ENCODE results near the gene MTARC1. TPM values are rescaled to one million over a fixed set of nuclear protein-coding genes. Genes with fewer than 3 reads are reported as not detected.

Gene MTARC1
- total RNA-seq, 2 experiments from 2014 or later, result not detected

DNA sequence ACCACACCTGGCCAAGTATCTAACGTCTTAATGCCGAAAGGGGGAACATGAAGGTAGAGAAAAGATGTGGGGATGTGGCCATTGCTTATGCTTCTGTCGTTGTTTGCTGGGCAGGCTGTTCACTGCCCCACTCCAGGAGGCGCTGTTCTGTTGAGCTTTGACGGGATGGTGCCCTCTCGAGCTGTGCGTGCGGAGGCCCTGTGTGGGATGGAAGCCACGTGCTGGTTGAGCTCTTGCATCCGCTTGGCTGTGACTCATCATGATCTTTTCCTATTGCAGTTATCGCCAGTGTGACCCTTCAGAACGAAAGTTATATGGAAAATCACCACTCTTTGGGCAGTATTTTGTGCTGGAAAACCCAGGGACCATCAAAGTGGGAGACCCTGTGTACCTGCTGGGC is 26.3 kb downstream of the MTARC1 start:
- no peak for DNase-seq
- no peak overlapping the region for H3K27ac Mint-ChIP-seq
- H3K9me3 Mint-ChIP-seq, result no peaks in the 10 kb centered on the region
- no peak overlapping the region for H3K4me3 Mint-ChIP-seq
- CTCF ChIA-PET, result interaction anchor here (0.7 kb wide), 1 partner anchor 17 kb away, joined by 3 read pairs; no protein-coding TSS in a partner anchor
- POLR2A ChIA-PET, result no interaction called here
- peaks cover 8% of the 10 kb centered on the region for H3K4me1 Mint-ChIP-seq
- H3K27me3 Mint-ChIP-seq, result peaks cover 4% of the 10 kb centered on the region
- no peaks in the 10 kb centered on the region for H3K36me3 Mint-ChIP-seq (ENCODE audit: low read depth)

DNA sequence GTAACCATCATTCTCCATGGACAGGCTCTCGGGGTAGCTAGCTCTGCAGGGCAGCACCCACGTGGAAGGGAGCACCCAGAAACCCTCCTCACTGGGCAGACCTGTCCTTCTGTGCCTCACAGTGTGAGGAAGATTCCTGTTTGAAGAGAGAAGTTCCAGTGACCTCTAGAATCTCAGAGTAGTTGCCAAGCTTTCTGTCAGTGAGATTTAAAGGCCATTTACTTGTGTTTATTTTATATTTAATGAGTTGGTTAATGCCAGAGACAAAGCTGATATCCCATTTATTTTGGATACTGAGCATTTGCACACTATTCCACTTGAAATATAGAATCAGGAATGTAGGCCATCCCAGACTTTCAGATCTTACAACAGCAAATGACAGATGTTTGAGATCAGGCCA is 28.7 kb downstream of the MTARC1 start:
- Mint-ChIP-seq H3K4me1 (peaks cover 4% of the 10 kb centered on the region), H3K27me3 (peaks cover 4% of the 10 kb centered on the region), H3K9me3 (no peaks in the 10 kb centered on the region), H3K36me3 (ENCODE audit: low read depth) (no peaks in the 10 kb centered on the region), H3K27ac (no peak overlapping the region), H3K4me3 (no peak overlapping the region)
- CTCF ChIA-PET, result no interaction called here
- POLR2A ChIA-PET, result no interaction called here
- DNase-seq, result no peak

DNA sequence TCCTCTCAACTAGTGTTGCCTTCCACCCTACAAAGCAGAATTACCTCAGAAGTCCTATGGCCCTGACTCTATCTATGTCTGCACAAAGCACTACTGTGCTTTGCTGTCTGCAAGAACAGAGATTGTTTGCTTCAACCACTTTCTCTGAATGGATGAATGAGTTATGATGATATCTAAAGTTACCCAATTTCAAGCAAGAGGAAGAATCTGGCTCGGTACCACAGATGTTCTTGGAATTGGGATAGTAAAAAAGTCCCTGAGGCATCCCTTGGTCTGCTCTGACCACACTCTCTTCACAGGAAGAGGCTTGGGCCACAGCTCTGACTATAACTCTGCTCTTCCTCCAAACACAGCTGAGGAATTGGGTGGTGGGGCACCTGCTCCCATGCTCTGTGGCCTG is 31.2 kb downstream of the MTARC1 start:
- Mint-ChIP-seq H3K27me3 (peaks cover 5% of the 10 kb centered on the region), H3K36me3 (ENCODE audit: low read depth) (no peaks in the 10 kb centered on the region), H3K4me3 (no peak overlapping the region), H3K9me3 (no peaks in the 10 kb centered on the region), H3K4me1 (no peaks in the 10 kb centered on the region), H3K27ac (no peak overlapping the region)
- DNase-seq, result no peak
- ChIA-PET POLR2A (no interaction called here), CTCF (no interaction called here)

DNA sequence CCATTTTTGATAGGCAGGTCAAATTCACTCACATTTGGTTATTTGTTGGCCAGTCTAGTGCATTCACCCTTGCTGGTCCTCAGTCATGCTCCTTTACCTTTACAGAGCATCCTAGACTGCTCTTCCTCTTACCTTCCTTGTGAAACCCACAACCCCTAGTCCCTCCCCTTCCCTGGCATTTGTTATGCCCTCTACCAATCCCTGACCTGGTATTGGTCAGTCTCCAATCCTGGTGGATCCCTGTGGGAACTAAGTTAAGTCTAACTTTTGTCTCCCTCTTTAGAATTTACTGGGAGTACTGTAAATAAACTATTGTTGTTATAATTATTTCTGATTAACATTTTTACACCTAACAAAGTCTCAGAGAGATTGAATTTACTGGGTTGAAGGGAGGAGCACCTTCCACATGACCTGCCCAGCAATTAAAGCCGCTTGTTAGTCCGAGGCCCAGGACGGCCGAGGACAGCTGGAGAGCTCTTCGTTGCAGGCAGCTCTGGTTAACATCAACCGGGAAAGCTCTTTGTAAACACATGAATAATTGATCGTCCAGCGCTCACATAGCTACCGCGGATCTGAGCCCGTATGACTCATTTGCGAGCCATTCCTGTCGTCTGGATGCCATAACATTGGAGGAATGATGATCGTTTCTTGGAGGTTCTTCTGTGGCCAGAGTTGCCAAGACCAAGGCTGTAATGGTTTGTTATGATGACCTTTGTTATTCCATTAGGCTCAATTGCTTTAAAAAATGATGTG is 31.9 kb downstream of the MTARC1 start:
- Mint-ChIP-seq H3K36me3 (ENCODE audit: low read depth) (no peaks in the 10 kb centered on the region), H3K27me3 (peaks cover 5% of the 10 kb centered on the region), H3K4me1 (no peaks in the 10 kb centered on the region), H3K27ac (no peak overlapping the region), H3K9me3 (no peaks in the 10 kb centered on the region), H3K4me3 (no peak overlapping the region)
- CTCF ChIA-PET, result no interaction called here
- POLR2A ChIA-PET, result no interaction called here
- DNase-seq, result no peak

DNA sequence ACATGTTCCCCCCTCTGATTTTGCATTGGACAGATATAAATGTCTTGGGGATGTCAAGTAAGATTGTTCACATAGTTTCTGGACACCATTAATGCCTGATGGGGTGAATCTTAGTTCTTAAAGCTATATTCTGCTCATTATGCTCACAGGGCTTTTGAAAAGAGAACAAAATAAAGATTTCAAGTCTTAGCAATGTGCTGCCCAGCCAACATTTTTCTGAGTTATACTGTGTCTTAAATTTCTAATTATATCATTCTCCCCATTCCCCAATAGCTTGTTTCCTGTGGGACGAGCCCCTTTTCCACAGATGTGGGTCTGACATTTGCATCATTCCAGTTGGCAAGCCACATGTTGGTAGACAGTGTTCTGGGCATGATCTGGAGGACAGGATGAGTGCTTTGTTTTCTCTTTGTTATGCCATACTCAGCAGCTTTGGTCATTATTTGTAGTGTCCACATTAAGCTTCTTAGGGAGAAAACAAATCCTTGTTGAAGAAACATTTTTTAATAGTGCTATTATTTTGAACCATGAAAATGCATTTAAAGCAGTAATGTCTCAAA is 32.8 kb downstream of the MTARC1 start:
- CTCF ChIA-PET, result no interaction called here
- POLR2A ChIA-PET, result no interaction called here
- Mint-ChIP-seq H3K36me3 (ENCODE audit: low read depth) (no peaks in the 10 kb centered on the region), H3K9me3 (no peaks in the 10 kb centered on the region), H3K4me1 (no peaks in the 10 kb centered on the region), H3K27me3 (peaks cover 3% of the 10 kb centered on the region), H3K4me3 (no peak overlapping the region), H3K27ac (no peak overlapping the region)
- DNase-seq, result no peak

DNA sequence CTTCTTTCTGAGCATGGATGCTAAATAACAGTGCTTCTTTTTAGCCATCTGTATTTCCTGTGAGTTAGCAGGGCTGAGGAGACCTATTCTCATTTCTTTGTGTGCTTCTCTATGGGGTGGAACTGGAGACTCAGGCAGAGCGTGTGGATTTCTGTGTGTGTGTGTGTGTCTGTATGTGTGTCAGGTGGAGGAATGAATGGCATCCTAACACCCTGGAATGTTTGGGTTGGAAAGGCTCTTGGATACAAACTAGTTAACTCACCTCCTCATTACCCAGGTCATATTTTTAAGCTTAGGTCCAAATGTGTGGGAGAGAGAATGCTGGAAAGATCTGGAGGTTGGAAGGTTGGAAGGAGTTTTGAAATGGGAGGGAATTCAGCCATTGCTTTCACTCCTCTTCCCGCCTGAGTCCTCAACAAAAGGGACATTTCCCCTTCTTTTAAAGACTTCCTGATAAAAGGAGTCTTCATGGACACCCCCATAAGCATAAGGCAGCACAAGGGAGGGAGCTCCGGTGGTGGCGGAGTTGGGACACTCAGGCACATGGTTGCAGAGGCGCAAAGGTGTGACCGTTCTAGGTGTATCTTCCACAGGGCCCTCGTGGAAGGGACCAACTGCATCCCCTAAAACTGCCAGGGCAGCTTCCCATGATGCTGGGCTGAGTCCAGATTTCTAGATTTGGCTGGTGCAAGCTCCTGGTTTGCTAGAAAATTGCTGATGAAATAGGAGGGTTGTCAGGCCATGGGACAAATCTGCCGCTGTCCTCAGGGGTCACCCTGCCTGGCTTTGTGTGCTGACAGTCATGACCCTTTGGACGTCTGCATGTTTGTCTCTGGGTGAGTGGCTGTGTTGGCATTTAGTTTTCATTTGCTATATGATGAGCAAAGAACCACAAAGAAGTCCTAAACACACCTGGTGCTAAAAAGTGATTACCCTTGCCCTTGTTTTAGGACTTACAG is 37.6 kb downstream of the MTARC1 start:
- CTCF ChIA-PET, result no interaction called here
- Mint-ChIP-seq H3K9me3 (no peaks in the 10 kb centered on the region), H3K36me3 (ENCODE audit: low read depth) (no peaks in the 10 kb centered on the region), H3K27ac (no peak overlapping the region), H3K4me3 (no peak overlapping the region), H3K27me3 (peaks cover 10% of the 10 kb centered on the region), H3K4me1 (no peaks in the 10 kb centered on the region)
- POLR2A ChIA-PET, result no interaction called here
- DNase-seq, result no peak

DNA sequence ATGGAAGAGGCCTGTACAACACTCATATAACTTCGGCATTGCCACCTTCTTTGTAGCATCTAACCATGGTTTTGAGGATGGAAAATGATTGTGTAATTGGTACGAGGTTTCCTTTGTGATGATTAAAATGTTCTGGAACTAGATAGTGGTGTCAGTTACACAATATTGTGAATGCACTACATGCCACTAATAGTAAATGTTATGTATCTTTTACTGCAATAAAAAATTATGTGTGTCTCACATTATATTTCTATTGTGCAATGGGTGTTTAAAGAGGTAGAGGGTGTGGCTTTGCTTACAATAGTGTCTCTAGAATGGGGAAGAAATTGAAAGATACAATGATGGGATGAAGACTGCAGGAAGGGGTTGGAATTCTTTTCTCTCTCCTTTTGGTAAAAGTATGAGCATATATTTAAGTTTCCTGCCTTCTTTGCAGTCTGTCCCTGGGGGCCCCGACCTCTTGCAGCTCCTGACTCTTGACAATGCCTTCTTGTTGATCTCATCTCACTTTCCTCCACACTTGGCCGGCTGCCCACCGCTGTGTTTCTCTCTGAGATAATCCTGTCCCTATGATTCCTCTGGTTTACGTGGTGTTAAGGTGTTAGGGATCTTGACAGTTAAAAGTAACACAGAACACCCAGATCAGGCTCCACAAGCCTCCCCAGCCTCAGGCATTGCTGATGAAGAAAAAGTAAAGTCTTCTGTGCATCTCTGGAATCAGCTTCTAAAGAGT is 39.3 kb downstream of the MTARC1 start:
- no peak overlapping the region for H3K4me3 Mint-ChIP-seq
- no peaks in the 10 kb centered on the region for H3K36me3 Mint-ChIP-seq (ENCODE audit: low read depth)
- H3K9me3 Mint-ChIP-seq, result no peaks in the 10 kb centered on the region
- DNase-seq, result no peak
- H3K27me3 Mint-ChIP-seq, result peaks cover 12% of the 10 kb centered on the region
- POLR2A ChIA-PET, result no interaction called here
- CTCF ChIA-PET, result no interaction called here
- no peak overlapping the region for H3K27ac Mint-ChIP-seq
- no peaks in the 10 kb centered on the region for H3K4me1 Mint-ChIP-seq

DNA sequence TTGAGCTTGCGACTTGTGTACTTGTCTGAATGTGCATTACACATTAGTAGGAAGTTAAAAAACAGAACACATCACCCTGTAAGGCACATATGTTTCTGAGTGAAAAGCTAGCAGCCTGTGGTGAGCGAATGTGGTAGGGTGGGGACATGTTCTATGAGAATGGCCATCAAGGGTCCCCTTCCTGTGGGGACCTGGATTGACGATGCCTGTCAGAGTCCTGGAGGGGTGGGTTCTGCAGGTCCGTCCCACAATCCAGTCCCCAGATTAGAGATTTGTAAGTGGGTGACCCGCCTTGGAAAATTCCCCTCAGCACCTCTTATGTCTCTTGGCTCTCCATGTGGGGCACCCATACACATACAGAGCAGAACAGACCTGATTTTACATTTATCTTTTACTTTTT is 40.0 kb downstream of the MTARC1 start:
- Mint-ChIP-seq H3K9me3 (no peaks in the 10 kb centered on the region), H3K4me3 (no peak overlapping the region), H3K27me3 (peaks cover 12% of the 10 kb centered on the region), H3K27ac (no peak overlapping the region), H3K4me1 (no peaks in the 10 kb centered on the region), H3K36me3 (ENCODE audit: low read depth) (no peaks in the 10 kb centered on the region)
- CTCF ChIA-PET, result no interaction called here
- POLR2A ChIA-PET, result no interaction called here
- DNase-seq, result no peak

DNA sequence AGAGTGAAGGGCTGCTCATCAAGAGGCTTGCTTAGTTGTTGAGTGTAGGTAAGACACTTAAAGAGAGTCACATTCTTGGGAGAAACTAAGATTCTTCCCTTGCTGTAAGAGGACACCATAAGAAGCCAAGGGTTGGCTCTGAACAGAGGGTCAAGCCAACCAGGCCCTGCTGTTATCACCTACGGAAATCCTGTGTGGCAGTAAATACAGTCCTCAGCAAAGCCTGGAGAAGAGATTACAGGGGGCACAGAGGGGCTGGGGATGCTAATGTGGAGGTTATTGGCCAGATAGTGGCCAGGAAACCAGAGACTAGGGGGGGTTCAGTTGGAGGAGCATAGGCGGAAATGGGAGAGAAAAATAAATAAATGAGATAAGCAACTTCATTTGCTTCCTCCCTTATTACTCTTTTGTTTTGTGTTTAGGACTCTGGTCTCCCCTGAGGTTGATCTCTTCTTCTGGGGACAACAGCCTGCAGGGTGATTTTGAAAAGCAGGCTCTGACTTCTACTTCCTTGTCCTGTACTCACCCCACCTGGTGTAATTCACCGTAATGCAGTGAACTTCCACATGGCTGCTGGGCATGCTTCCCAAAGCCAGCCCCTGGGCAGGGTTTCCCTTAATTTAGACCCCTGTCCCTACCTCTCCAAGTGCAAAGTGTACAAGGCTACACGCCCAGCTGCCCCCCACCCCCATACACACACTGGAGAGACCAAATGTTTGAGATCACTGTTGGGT is 40.9 kb downstream of the MTARC1 start:
- no peaks in the 10 kb centered on the region for H3K9me3 Mint-ChIP-seq
- no peak overlapping the region for H3K27ac Mint-ChIP-seq
- no peaks in the 10 kb centered on the region for H3K36me3 Mint-ChIP-seq (ENCODE audit: low read depth)
- no peak overlapping the region for H3K4me3 Mint-ChIP-seq
- ChIA-PET CTCF (no interaction called here), POLR2A (no interaction called here)
- H3K4me1 Mint-ChIP-seq, result no peaks in the 10 kb centered on the region
- H3K27me3 Mint-ChIP-seq, result peaks cover 8% of the 10 kb centered on the region
- DNase-seq, result no peak

DNA sequence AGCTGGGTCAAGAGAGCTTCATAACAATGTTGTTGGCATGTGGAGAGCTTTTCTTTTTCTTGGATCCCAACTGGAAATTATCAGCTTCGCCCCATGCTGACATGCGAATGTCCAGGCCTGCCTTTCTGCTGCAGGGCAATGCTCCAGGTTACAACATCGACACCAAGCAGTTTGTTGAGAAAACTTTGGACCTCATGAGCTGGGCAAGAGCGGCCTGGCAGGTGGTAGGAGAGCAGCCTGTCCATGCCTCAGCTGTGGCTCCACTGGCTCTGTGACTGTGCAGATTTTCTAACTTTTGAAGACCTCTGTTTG is 41.4 kb downstream of the MTARC1 start:
- Mint-ChIP-seq H3K4me3 (no peak overlapping the region), H3K4me1 (no peaks in the 10 kb centered on the region), H3K9me3 (no peaks in the 10 kb centered on the region), H3K27ac (no peak overlapping the region), H3K36me3 (ENCODE audit: low read depth) (no peaks in the 10 kb centered on the region), H3K27me3 (peaks cover 8% of the 10 kb centered on the region)
- CTCF ChIA-PET, result no interaction called here
- POLR2A ChIA-PET, result no interaction called here
- no peak for DNase-seq

DNA sequence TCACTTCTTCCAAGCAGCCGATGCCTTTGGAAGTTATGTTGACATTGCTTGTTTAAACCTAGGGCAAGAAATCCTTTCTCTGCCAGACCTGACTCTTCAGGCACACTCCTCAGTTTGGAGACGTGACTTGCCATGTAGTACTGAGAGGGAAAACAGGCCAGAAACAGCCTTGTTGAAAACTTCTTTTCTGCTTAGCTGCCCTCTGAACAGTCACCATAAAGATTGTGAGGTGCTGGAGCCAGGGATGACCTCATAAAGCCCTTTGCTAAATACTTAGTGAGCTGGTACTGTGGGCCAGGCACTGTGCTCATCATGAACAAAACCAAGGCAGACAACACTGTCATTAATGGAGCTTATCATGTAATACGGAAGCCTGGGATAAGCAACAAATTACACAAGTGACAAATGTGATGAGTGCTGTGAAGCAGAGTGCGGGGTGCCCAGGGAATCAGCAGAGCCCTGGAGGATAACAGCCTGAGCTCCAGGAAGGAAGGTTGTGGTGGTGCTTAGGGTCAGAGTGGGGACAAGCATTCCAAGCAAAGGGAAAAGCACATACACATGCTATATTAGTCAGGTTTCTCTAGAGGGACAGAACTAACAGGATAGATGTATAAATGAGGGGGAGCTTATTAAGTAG is 42.4 kb downstream of the MTARC1 start:
- no peak for DNase-seq
- CTCF ChIA-PET, result no interaction called here
- Mint-ChIP-seq H3K36me3 (ENCODE audit: low read depth) (no peaks in the 10 kb centered on the region), H3K4me1 (no peaks in the 10 kb centered on the region), H3K27me3 (peaks cover 8% of the 10 kb centered on the region), H3K27ac (no peak overlapping the region), H3K4me3 (no peak overlapping the region), H3K9me3 (no peaks in the 10 kb centered on the region)
- POLR2A ChIA-PET, result no interaction called here

DNA sequence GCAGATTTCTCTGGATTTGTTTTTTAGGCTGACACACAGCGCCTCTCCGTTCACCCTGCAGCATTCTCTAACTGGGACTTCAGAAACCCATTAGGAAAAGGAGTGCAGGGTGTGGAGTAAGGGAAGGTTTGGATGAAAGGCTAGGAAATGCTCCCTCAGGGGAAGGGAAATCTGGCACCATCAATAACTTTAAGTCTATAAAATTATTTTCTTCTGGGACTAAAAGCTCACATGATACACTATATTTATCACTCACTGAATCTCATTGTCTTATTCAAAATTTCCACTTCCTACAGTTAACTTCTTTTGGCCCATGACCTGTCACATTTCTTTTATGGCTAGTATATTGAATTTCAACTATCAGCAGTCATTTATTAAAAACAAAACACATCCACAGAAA is 46.7 kb downstream of the MTARC1 start:
- CTCF ChIA-PET, result no interaction called here
- no peak overlapping the region for H3K4me3 Mint-ChIP-seq
- DNase-seq, result no peak
- no peaks in the 10 kb centered on the region for H3K36me3 Mint-ChIP-seq (ENCODE audit: low read depth)
- no peaks in the 10 kb centered on the region for H3K9me3 Mint-ChIP-seq
- no peak overlapping the region for H3K27ac Mint-ChIP-seq
- no peaks in the 10 kb centered on the region for H3K4me1 Mint-ChIP-seq
- POLR2A ChIA-PET, result no interaction called here
- peaks cover 2% of the 10 kb centered on the region for H3K27me3 Mint-ChIP-seq

All from activated CD4-positive, alpha-beta T cell treated with anti-CD3 and anti-CD28 coated beads, Interleukin-2, amount 10 ng/mL, durations not matched to agents 7 days and 5 days (primary cell).